Measurements from ENCODE around the gene ATG9B. TPM values are rescaled to one million over a fixed set of nuclear protein-coding genes. Genes with fewer than 3 reads are reported as not detected.

ATG9B gene
- total and polyA plus RNA-seq, 2 of the 13 experiments (the other 11 are each of a cell fraction or from before 2014, with no cell fraction given): 0.24 TPM; not detected in 1

DNA sequence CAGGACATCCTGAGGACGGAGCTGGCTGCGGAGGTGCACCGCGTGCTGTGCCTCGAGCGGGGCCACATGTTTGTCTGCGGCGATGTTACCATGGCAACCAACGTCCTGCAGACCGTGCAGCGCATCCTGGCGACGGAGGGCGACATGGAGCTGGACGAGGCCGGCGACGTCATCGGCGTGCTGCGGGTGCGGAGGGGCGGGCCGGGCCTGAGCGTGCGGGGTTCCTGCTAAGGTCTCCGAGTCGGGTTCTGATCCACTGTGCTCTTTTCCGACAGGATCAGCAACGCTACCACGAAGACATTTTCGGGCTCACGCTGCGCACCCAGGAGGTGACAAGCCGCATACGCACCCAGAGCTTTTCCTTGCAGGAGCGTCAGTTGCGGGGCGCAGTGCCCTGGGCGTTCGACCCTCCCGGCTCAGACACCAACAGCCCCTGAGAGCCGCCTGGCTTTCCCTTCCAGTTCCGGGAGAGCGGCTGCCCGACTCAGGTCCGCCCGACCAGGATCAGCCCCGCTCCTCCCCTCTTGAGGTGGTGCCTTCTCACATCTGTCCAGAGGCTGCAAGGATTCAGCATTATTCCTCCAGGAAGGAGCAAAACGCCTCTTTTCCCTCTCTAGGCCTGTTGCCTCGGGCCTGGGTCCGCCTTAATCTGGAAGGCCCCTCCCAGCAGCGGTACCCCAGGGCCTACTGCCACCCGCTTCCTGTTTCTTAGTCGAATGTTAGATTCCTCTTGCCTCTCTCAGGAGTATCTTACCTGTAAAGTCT lies 10.4 kb downstream of the ATG9B start:
- intact Hi-C loops (cut with micrococcal nuclease; ENCODE audit: unreplicated experiment) (no loop called here), in situ Hi-C loops (cut with HindIII; ENCODE audit: extremely low pct_ligation_motif_present, low pct_unique_long_range_greater_than_20kb) (no loop called here)
- no peak overlapping the region for H3K9ac ChIP-seq (ENCODE audit: insufficient read depth, low read depth, low read length)
- no peak overlapping the region for H2AFZ ChIP-seq (ENCODE audit: low read length)
- H3K27me3 ChIP-seq (ENCODE audit: control insufficient read depth in 1 of 2, insufficient read depth in 2 of 2, low read length in 2 of 2): peaks cover 3 to 8% of the 10 kb centered on the region in 2 experiments; a peak in 3 of 5 replicates
- ChIA-PET CTCF (ENCODE audit: low intra/inter-chr PET ratio, low total read pairs) (no interaction called here), POLR2A (no interaction called here)
- no peak overlapping the region for H3K27ac ChIP-seq (ENCODE audit: extremely low read length, insufficient read depth, low read length)
- no peaks in the 10 kb centered on the region for H3K9me3 ChIP-seq (ENCODE audit: low read length)
- no peaks in the 10 kb centered on the region for H4K20me1 ChIP-seq (ENCODE audit: insufficient read depth, low read length)
- FAIRE-seq (no peak), DNase-seq (ENCODE audit: low spot score) (no peak), ATAC-seq (no peak)
- no peak for TF ChIP-seq THYN1 (CRISPR knock-in tag; IDR thresholded peaks at IDR 0.05; ENCODE audit: borderline replicate concordance, low read depth)
- TF ChIP-seq RFX1 (IDR thresholded peaks at IDR 0.05): peak; percentile 28; the same call in 1 of the 2 replicates
- TF ChIP-seq, protein P1, sequence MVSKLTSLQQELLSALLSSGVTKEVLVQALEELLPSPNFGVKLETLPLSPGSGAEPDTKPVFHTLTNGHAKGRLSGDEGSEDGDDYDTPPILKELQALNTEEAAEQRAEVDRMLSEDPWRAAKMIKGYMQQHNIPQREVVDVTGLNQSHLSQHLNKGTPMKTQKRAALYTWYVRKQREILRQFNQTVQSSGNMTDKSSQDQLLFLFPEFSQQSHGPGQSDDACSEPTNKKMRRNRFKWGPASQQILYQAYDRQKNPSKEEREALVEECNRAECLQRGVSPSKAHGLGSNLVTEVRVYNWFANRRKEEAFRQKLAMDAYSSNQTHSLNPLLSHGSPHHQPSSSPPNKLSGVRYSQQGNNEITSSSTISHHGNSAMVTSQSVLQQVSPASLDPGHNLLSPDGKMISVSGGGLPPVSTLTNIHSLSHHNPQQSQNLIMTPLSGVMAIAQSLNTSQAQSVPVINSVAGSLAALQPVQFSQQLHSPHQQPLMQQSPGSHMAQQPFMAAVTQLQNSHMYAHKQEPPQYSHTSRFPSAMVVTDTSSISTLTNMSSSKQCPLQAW (CRISPR knock-in tag; IDR thresholded peaks at IDR 0.05): no peak
- no peak overlapping the region for H3K4me2 ChIP-seq (ENCODE audit: low read depth, low read length)
- WGBS (ENCODE audit: low lambda C conversion rate): 95% methylated on average over 46 of the region's 55 CpGs
- no peak overlapping the region for H3K4me3 ChIP-seq (replicated peaks in 1 of 3; ENCODE audit: insufficient read depth in 1 of 3, low read depth in 2 of 3, low read length in 3 of 3)
- peaks cover 68% of the 10 kb centered on the region for H3K4me1 ChIP-seq (ENCODE audit: insufficient read depth, low read length)
- no peaks in the 10 kb centered on the region; a peak in 1 of 5 replicates for H3K36me3 ChIP-seq (replicated peaks in 1 of 2; ENCODE audit: control insufficient read depth in 1 of 2, insufficient read depth in 2 of 2, low read length in 2 of 2)
- no peaks in the 10 kb centered on the region for H3K79me2 ChIP-seq (ENCODE audit: insufficient read depth, low read length)
- BruUV-seq (replicated peaks): no TSS peak

DNA sequence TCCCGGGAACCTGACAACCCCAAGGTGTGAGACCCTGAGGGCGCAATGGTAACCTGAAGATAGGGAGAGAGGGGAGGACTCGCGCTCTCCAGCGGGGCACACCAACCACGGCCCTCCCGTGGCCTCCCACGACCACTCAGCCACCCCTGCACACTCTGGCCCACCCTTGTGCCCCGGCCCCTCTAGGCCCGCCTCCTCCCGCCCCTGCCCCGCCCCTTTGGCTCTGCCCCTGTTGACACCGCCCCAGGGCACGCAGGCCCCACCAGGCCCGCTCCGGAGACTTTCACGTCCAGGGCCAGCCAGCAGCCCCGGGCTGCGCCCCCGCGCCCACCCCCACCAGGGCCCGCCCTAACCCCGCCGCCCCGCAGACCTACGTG lies 10.9 kb downstream of the ATG9B start:
- H4K20me1 ChIP-seq (ENCODE audit: insufficient read depth, low read length): no peaks in the 10 kb centered on the region
- H2AFZ ChIP-seq (ENCODE audit: low read length): no peak overlapping the region
- in situ Hi-C loops (cut with HindIII; ENCODE audit: extremely low pct_ligation_motif_present, low pct_unique_long_range_greater_than_20kb): no loop called here
- CTCF ChIA-PET (ENCODE audit: low intra/inter-chr PET ratio, low total read pairs): no interaction called here
- H3K4me1 ChIP-seq (ENCODE audit: insufficient read depth, low read length): peaks cover 69% of the 10 kb centered on the region
- BruUV-seq (replicated peaks): no TSS peak
- no peak overlapping the region for H3K27ac ChIP-seq (ENCODE audit: extremely low read length, insufficient read depth, low read length)
- H3K4me3 ChIP-seq (replicated peaks in 1 of 3; ENCODE audit: insufficient read depth in 1 of 3, low read depth in 2 of 3, low read length in 3 of 3): 0 out of 6 replicates have a peak overlapping the region, but pooled peaks of 1 of the 3 experiments have one; percentile 62
- no peaks in the 10 kb centered on the region; a peak in 1 of 5 replicates for H3K36me3 ChIP-seq (replicated peaks in 1 of 2; ENCODE audit: control insufficient read depth in 1 of 2, insufficient read depth in 2 of 2, low read length in 2 of 2)
- H3K79me2 ChIP-seq (ENCODE audit: insufficient read depth, low read length): no peaks in the 10 kb centered on the region
- DNase-seq (ENCODE audit: low spot score) (no peak), ATAC-seq (no peak), FAIRE-seq (no peak)
- intact Hi-C loops (cut with micrococcal nuclease; ENCODE audit: unreplicated experiment): no loop called here
- POLR2A ChIA-PET: interaction anchor here (1.0 to 1.5 kb wide), 3 partner anchors 49 to 72 kb away, joined by 4 to 8 read pairs (median 5); partner anchors contain the start of genes AGAP3 and FASTK
- peak overlapping the region; percentile 85 for H3K4me2 ChIP-seq (ENCODE audit: low read depth, low read length)
- H3K9me3 ChIP-seq (ENCODE audit: low read length): no peaks in the 10 kb centered on the region
- peaks cover under 1 to 6% of the 10 kb centered on the region in 2 experiments; a peak in 2 of 5 replicates for H3K27me3 ChIP-seq (ENCODE audit: control insufficient read depth in 1 of 2, insufficient read depth in 2 of 2, low read length in 2 of 2)
- 91% methylated on average over 25 of the region's 26 CpGs for WGBS (ENCODE audit: low lambda C conversion rate)
- no peak overlapping the region for H3K9ac ChIP-seq (ENCODE audit: insufficient read depth, low read depth, low read length)
- TF ChIP-seq JDP2 (CRISPR knock-in tag; IDR thresholded peaks at IDR 0.05; ENCODE audit: borderline replicate concordance): no peak
- TF ChIP-seq, protein P2, sequence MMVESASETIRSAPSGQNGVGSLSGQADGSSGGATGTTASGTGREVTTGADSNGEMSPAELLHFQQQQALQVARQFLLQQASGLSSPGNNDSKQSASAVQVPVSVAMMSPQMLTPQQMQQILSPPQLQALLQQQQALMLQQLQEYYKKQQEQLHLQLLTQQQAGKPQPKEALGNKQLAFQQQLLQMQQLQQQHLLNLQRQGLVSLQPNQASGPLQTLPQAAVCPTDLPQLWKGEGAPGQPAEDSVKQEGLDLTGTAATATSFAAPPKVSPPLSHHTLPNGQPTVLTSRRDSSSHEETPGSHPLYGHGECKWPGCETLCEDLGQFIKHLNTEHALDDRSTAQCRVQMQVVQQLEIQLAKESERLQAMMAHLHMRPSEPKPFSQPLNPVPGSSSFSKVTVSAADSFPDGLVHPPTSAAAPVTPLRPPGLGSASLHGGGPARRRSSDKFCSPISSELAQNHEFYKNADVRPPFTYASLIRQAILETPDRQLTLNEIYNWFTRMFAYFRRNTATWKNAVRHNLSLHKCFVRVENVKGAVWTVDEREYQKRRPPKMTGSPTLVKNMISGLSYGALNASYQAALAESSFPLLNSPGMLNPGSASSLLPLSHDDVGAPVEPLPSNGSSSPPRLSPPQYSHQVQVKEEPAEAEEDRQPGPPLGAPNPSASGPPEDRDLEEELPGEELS (CRISPR knock-in tag; IDR thresholded peaks at IDR 0.05): no peak
- TF ChIP-seq, protein P3, sequence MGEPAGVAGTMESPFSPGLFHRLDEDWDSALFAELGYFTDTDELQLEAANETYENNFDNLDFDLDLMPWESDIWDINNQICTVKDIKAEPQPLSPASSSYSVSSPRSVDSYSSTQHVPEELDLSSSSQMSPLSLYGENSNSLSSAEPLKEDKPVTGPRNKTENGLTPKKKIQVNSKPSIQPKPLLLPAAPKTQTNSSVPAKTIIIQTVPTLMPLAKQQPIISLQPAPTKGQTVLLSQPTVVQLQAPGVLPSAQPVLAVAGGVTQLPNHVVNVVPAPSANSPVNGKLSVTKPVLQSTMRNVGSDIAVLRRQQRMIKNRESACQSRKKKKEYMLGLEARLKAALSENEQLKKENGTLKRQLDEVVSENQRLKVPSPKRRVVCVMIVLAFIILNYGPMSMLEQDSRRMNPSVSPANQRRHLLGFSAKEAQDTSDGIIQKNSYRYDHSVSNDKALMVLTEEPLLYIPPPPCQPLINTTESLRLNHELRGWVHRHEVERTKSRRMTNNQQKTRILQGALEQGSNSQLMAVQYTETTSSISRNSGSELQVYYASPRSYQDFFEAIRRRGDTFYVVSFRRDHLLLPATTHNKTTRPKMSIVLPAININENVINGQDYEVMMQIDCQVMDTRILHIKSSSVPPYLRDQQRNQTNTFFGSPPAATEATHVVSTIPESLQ (CRISPR knock-in tag; conservative IDR thresholded peaks at IDR 0.05): no peak
- no peak for TF ChIP-seq PTBP1 (IDR thresholded peaks at IDR 0.05; ENCODE audit: low read depth, low read length, poor library complexity, severe bottlenecking)
- TF ChIP-seq, protein P4, sequence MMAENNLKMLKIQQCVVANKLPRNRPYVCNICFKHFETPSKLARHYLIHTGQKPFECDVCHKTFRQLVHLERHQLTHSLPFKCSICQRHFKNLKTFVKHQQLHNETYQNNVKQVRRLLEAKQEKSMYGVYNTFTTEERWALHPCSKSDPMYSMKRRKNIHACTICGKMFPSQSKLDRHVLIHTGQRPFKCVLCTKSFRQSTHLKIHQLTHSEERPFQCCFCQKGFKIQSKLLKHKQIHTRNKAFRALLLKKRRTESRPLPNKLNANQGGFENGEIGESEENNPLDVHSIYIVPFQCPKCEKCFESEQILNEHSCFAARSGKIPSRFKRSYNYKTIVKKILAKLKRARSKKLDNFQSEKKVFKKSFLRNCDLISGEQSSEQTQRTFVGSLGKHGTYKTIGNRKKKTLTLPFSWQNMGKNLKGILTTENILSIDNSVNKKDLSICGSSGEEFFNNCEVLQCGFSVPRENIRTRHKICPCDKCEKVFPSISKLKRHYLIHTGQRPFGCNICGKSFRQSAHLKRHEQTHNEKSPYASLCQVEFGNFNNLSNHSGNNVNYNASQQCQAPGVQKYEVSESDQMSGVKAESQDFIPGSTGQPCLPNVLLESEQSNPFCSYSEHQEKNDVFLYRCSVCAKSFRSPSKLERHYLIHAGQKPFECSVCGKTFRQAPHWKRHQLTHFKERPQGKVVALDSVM (CRISPR knock-in tag; IDR thresholded peaks at IDR 0.05): no peak
